Smooth muscle cell (in vitro differentiated cells): Measurements from ENCODE around the gene INO80. TPM values are rescaled to one million over a fixed set of nuclear protein-coding genes. Genes with fewer than 3 reads are reported as not detected.
"Not testable (repeated sequence)": the region's sequence is repeated elsewhere in the genome, so short reads cannot be mapped to it uniquely, and the experiment has no call there.

Experiments
- DNase-seq: peaks from one replicate; lab custom pipeline; 2025; ENCODE audit not compliant: unreplicated experiment; lab: John Stamatoyannopoulos, UW
- H2AFZ ChIP-seq: fragments of 200-600 bp; sonication (generic); 2 replicates; pipeline ENCODE4 v1.6.0; 2016; ENCODE audit warnings: antibody characterized with exemption, low read depth, mild to moderate bottlenecking
- H3F3A ChIP-seq: fragments of 200-600 bp; sonication (generic); 2 replicates; pipeline ENCODE4 v1.6.0; 2017; ENCODE audit warnings: antibody characterized with exemption, low read depth
- H3K27ac ChIP-seq: fragments of 200-600 bp; sonication (generic); 2 replicates; pipeline ENCODE4 v1.5.1; 2016; ENCODE audit warnings: low read depth, mild to moderate bottlenecking
- H3K27me3 ChIP-seq: fragments of 200-600 bp; sonication (generic); 2 replicates; pipeline ENCODE4 v1.6.1; 2016; ENCODE audit warnings: low read depth, mild to moderate bottlenecking
- H3K36me3 ChIP-seq: fragments of 200-600 bp; sonication (generic); 2 replicates; pipeline ENCODE4 v1.5.1; 2016; ENCODE audit warnings: low read depth
- H3K4me1 ChIP-seq: fragments of 200-600 bp; sonication (generic); 2 replicates; pipeline ENCODE4 v1.5.1; 2016; ENCODE audit warnings: low read depth
- H3K4me2 ChIP-seq: fragments of 200-600 bp; sonication (generic); 2 replicates; pipeline ENCODE4 v1.6.0; 2016; ENCODE audit warnings: mild to moderate bottlenecking
- H3K4me3 ChIP-seq: fragments of 200-600 bp; sonication (generic); 2 replicates; pipeline ENCODE4 v1.5.1; 2016; ENCODE audit warnings: mild to moderate bottlenecking
- H3K79me2 ChIP-seq: fragments of 200-600 bp; sonication (generic); 2 replicates; pipeline ENCODE4 v1.6.0; 2016; ENCODE audit warnings: low read depth, mild to moderate bottlenecking
- H3K9ac ChIP-seq: fragments of 200-600 bp; sonication (generic); 2 replicates; pipeline ENCODE4 v1.6.0; 2016; ENCODE audit warnings: low read depth
- H3K9me3 ChIP-seq: fragments of 200-600 bp; sonication (generic); replicated peaks from 2 replicates; pipeline ENCODE4 v1.5.1; 2016; ENCODE audit warnings: low read depth
- H4K20me1 ChIP-seq: fragments of 200-600 bp; sonication (generic); 2 replicates; pipeline ENCODE4 v1.6.0; 2016; ENCODE audit warnings: low read depth
- CTCF ChIP-seq: fragments of 200-600 bp; sonication (generic); IDR thresholded peaks from 2 replicates; pipeline ENCODE4 v1.5.1; 2017; ENCODE audit warnings: borderline replicate concordance, mild to moderate bottlenecking, antibody characterized with exemption; ENCODE audit not compliant: insufficient read depth, poor library complexity, severe bottlenecking
- WGBS: methylation state at CpG from one replicate; pipeline ENCODE4 v1.1.7; 2016; ENCODE audit warnings: low lambda C conversion rate; 5-methylcytosine and 5-hydroxymethylcytosine counted together
- polyA plus RNA-seq: library from polyadenylated mRNA; unstranded; fragments of >200 nt; fragmentation: Nextera tagmentation; extraction: Ambion mirVana; gene quantifications from 2 replicates; pipeline ENCODE4 v1.2.1, GENCODE V29; 2016
- total RNA-seq: library from RNA; depleted of rRNA; stranded (reverse); fragments of >200 nt; gene quantifications from 2 replicates; pipeline ENCODE4 v1.2.3, GENCODE V29; 2014

Gene INO80
- total and polyA plus RNA-seq, 2 experiments from 2014 or later = 4.4 to 8.3 TPM

- peaks cover 5% of the 10 kb centered on the region for H4K20me1 ChIP-seq
- DNase-seq = no peak
- H3K4me1 ChIP-seq = no peaks in the 10 kb centered on the region
- no peak overlapping the region for H3K4me2 ChIP-seq
- no peak overlapping the region for H3K27ac ChIP-seq
- no peaks in the 10 kb centered on the region for H3K27me3 ChIP-seq
- H3K9me3 ChIP-seq = no peaks in the 10 kb centered on the region
- peaks cover 5% of the 10 kb centered on the region for H3K79me2 ChIP-seq
- H2AFZ ChIP-seq = no peak overlapping the region
- H3K4me3 ChIP-seq = no peak overlapping the region
- H3K36me3 ChIP-seq = peaks cover 45% of the 10 kb centered on the region
- no peak overlapping the region for H3K9ac ChIP-seq
- no peak for TF ChIP-seq CTCF
- WGBS = 97% methylated on average over 8 of the region's 8 CpGs
- no peaks in the 10 kb centered on the region for H3F3A ChIP-seq
These were observed 36.4 kb downstream of the INO80 start for GRCh38 chr15:41079717-41080116.

GRCh38 chr15:41078879-41079278 is 37.2 kb downstream of the INO80 start:
- H3K9ac ChIP-seq, H4K20me1 ChIP-seq, DNase-seq, H3K4me1 ChIP-seq, H3K27ac ChIP-seq, H2AFZ ChIP-seq, H3K9me3 ChIP-seq, H3K27me3 ChIP-seq, H3F3A ChIP-seq, H3K4me3 ChIP-seq, H3K4me2 ChIP-seq, H3K79me2 ChIP-seq: not testable (repeated sequence)
- H3K36me3 ChIP-seq = peaks cover 42% of the 10 kb centered on the region
- 97% methylated on average over 5 of the region's 5 CpGs for WGBS

GRCh38 chr15:41078125-41078524 is 38.0 kb downstream of the INO80 start:
- Histone ChIP-seq H3K36me3 (peaks cover 46% of the 10 kb centered on the region), H3K4me1 (no peaks in the 10 kb centered on the region), H3K9ac (no peak overlapping the region), H3K4me3 (no peak overlapping the region), H3K27me3 (no peaks in the 10 kb centered on the region), H3K79me2 (no peaks in the 10 kb centered on the region), H3K9me3 (no peaks in the 10 kb centered on the region), H3K4me2 (no peak overlapping the region), H2AFZ (no peak overlapping the region), H3K27ac (no peak overlapping the region), H4K20me1 (no peaks in the 10 kb centered on the region), H3F3A (no peaks in the 10 kb centered on the region)
- 98% methylated on average over 7 of the region's 7 CpGs for WGBS
- DNase-seq = no peak
- TF ChIP-seq CTCF = no peak

- Histone ChIP-seq H3K27ac (no peak overlapping the region), H3K36me3 (peaks cover 46% of the 10 kb centered on the region), H4K20me1 (no peaks in the 10 kb centered on the region), H3K79me2 (no peaks in the 10 kb centered on the region), H3K27me3 (no peaks in the 10 kb centered on the region), H3K4me3 (no peak overlapping the region), H3K4me2 (no peak overlapping the region), H3F3A (no peaks in the 10 kb centered on the region), H3K9ac (no peak overlapping the region), H2AFZ (no peak overlapping the region), H3K9me3 (no peaks in the 10 kb centered on the region), H3K4me1 (no peaks in the 10 kb centered on the region)
- DNase-seq = no peak
- 92% methylated on average over 3 of the region's 3 CpGs for WGBS
- TF ChIP-seq CTCF = no peak
These were observed 43.1 kb downstream of the INO80 start for GRCh38 chr15:41073028-41073427.
